ENCODE measurements around the gene PKP3. TPM values are rescaled to one million over a fixed set of nuclear protein-coding genes. Genes with fewer than 3 reads are reported as not detected.

PKP3 gene
- total RNA-seq, 1 donor from 2014 or later: not detected

- no peak for DNase-seq (ENCODE audit: low spot score in 2 of 2)
- Histone ChIP-seq H3K4me3 (no peak overlapping the region), H3K27me3 (peaks cover 12% of the 10 kb centered on the region), H3K9me3 (no peaks in the 10 kb centered on the region), H3K36me3 (no peaks in the 10 kb centered on the region), H3K27ac (no peak overlapping the region), H3K4me1 (peaks cover 6 to 8% of the 10 kb centered on the region in 2 donors)
- intact Hi-C loops (cut with DNase I): no loop called here
- no peak for TF ChIP-seq CTCF (IDR thresholded peaks at IDR 0.05)
Measured at GRCh38 chr11:403761-404431, 9.9 kb downstream of the PKP3 start.

GRCh38 chr11:404551-405264, 10.7 kb downstream of the PKP3 start:
- Histone ChIP-seq H3K27me3 (peaks cover 8% of the 10 kb centered on the region), H3K27ac (no peak overlapping the region), H3K9me3 (no peaks in the 10 kb centered on the region), H3K4me1 (peaks cover 6 to 8% of the 10 kb centered on the region in 2 donors), H3K36me3 (no peaks in the 10 kb centered on the region), H3K4me3 (no peak overlapping the region)
- no peak for DNase-seq (ENCODE audit: low spot score in 2 of 2)
- intact Hi-C loops (cut with DNase I): no loop called here
- no peak for TF ChIP-seq CTCF (IDR thresholded peaks at IDR 0.05)

- intact Hi-C loops (cut with DNase I): no loop called here
- no peak for DNase-seq (ENCODE audit: low spot score in 2 of 2)
- Histone ChIP-seq H3K9me3 (no peaks in the 10 kb centered on the region), H3K27ac (no peak overlapping the region), H3K4me1 (peaks cover 6 to 8% of the 10 kb centered on the region in 2 donors), H3K27me3 (peaks cover 1% of the 10 kb centered on the region), H3K4me3 (no peak overlapping the region), H3K36me3 (no peaks in the 10 kb centered on the region)
- TF ChIP-seq CTCF (IDR thresholded peaks at IDR 0.05): no peak
Measured at GRCh38 chr11:405323-405953, 11.4 kb downstream of the PKP3 start.

GRCh38 chr11:405954-406795, 12.2 kb downstream of the PKP3 start:
- Histone ChIP-seq H3K36me3 (no peaks in the 10 kb centered on the region), H3K27ac (no peak overlapping the region), H3K27me3 (no peaks in the 10 kb centered on the region), H3K4me3 (peak overlapping the region; percentile 55 to 56), H3K9me3 (no peaks in the 10 kb centered on the region), H3K4me1 (peaks cover 6 to 8% of the 10 kb centered on the region in 2 donors)
- DNase-seq (ENCODE audit: low spot score in 2 of 2): no peak
- TF ChIP-seq CTCF (IDR thresholded peaks at IDR 0.05): no peak
- intact Hi-C loops (cut with DNase I): loop anchor here (2.0 kb wide), 1 partner anchor 45 kb away; the partner anchor contains the start of gene PTDSS2
